PC-9 (cell line): ENCODE measurements around the gene VTA1. TPM values are rescaled to one million over a fixed set of nuclear protein-coding genes. Genes with fewer than 3 reads are reported as not detected.

Experiments
- BruUV-seq: library from RNA; stranded (reverse); fragments of 400-500 nt; replicated peaks from 2 replicates; lab custom pipeline; 2021; lab: Mats Ljungman, UMichigan
- CTCF ChIA-PET: fragments of 300-600 bp; sonication (Branson Sonifier 250); formaldehyde crosslinking; loops from one replicate; lab custom pipeline; 2022; ENCODE audit warnings: antibody characterized with exemption; lab: Charles Lee
- POLR2A ChIA-PET: fragments of 300-600 bp; sonication (Branson Sonifier 250); formaldehyde crosslinking; loops from one replicate; lab custom pipeline; 2022; ENCODE audit warnings: antibody characterized with exemption; ENCODE audit not compliant: unreplicated experiment; lab: Charles Lee
- DNase-seq, 2 experiments: peaks; one replicate each; pipeline versions ENCODE4 v3.0.0 to v3.0.0-alpha.2; 2015 to 2022; ENCODE audit warnings: mixed read lengths in 1 of 2
- H2AFZ ChIP-seq: fragments of 200-600 bp; sonication (generic); 2 replicates; pipeline ENCODE4 v1.8.1; 2017; ENCODE audit warnings: antibody characterized with exemption
- H3F3A ChIP-seq: fragments of 200-600 bp; sonication (generic); 2 replicates; pipeline ENCODE4 v1.8.1; 2017; ENCODE audit warnings: antibody characterized with exemption, mild to moderate bottlenecking, low read depth; ENCODE audit not compliant: insufficient read depth
- H3K27ac ChIP-seq: fragments of 200-600 bp; sonication (generic); 2 replicates; pipeline ENCODE4 v1.6.1; 2016; ENCODE audit warnings: mixed run types
- H3K27me3 ChIP-seq: fragments of 200-600 bp; sonication (generic); 2 replicates; pipeline ENCODE4 v1.6.1; 2016; ENCODE audit warnings: low read depth, mixed run types; ENCODE audit not compliant: insufficient read depth
- H3K36me3 ChIP-seq: fragments of 200-600 bp; sonication (generic); 2 replicates; pipeline ENCODE4 v1.6.1; 2016; ENCODE audit warnings: low read depth, mixed run types
- H3K4me1 ChIP-seq: fragments of 200-600 bp; sonication (generic); replicated peaks from 2 replicates; pipeline ENCODE4 v1.6.1; 2016; ENCODE audit warnings: mixed run types; ENCODE audit not compliant: insufficient read depth
- H3K4me2 ChIP-seq: fragments of 200-600 bp; sonication (generic); 2 replicates; pipeline ENCODE4 v1.6.1; 2017; ENCODE audit warnings: mixed run types
- H3K4me3 ChIP-seq: fragments of 200-600 bp; sonication (generic); 2 replicates; pipeline ENCODE4 v1.6.1; 2016; ENCODE audit warnings: mixed run types
- H3K79me2 ChIP-seq: fragments of 200-600 bp; sonication (generic); 2 replicates; pipeline ENCODE4 v1.6.1; 2017; ENCODE audit warnings: low read depth, mixed run types
- H3K9me2 ChIP-seq: fragments of 200-600 bp; sonication (generic); 2 replicates; pipeline ENCODE4 v1.8.1; 2017; ENCODE audit warnings: mild to moderate bottlenecking; ENCODE audit not compliant: insufficient read depth
- H3K9me3 ChIP-seq: fragments of 200-600 bp; sonication (generic); 2 replicates; pipeline ENCODE4 v1.8.1; 2016; ENCODE audit warnings: low read depth; ENCODE audit not compliant: insufficient read depth
- H4K20me1 ChIP-seq: fragments of 200-600 bp; sonication (generic); 2 replicates; pipeline ENCODE4 v1.8.1; 2017; ENCODE audit not compliant: insufficient read depth
- EZH2 ChIP-seq: fragments of 200-600 bp; sonication (generic); IDR thresholded peaks from 2 replicates; pipeline ENCODE4 v1.8.0; 2017; ENCODE audit warnings: antibody characterized with exemption, low read depth
- intact Hi-C: fragments of 100-400 bp; cut with micrococcal nuclease; formaldehyde crosslinking; loops from one replicate; pipeline ENCODE4 v1.10.0; 2022; ENCODE audit not compliant: unreplicated experiment
- total RNA-seq: library from RNA; stranded (reverse); gene quantifications from 2 replicates; pipeline ENCODE4 v1.2.3, GENCODE V29; 2021
- TF ChIP-seq, protein P1 (sequence below): fragments of 200-600 bp; sonication (generic); conservative IDR thresholded peaks from 2 replicates; pipeline ENCODE4 v1.6.1; 2017; ENCODE audit warnings: mixed run types, antibody characterized with exemption, mild to moderate bottlenecking, moderate library complexity

VTA1 gene
- total RNA-seq, 1 experiment from 2014 or later = 52.0 TPM

DNA sequence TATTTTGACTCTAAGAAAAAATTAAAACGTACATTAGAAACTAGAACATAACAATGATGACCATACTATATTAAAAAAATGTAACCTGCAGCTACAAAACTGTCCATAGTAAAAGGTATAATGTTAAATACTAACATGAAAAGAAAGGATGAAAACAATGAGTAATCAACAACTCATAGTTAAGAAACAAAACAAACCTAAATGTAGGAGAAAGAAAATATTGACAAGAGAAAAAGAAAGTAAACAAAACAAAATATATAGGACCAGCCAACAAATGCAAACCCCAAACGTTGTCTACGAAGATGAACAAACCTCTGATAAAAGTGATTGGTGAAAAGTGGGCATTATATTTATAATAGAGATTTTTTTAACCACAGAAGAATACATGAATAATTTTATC is 113.7 kb downstream of the VTA1 start:
- H3K4me3 ChIP-seq = no peak overlapping the region
- no peak overlapping the region for H3K4me2 ChIP-seq
- no peaks in the 10 kb centered on the region for H3K36me3 ChIP-seq
- ChIA-PET CTCF (no interaction called here), POLR2A (no interaction called here)
- no peaks in the 10 kb centered on the region for H3K9me2 ChIP-seq
- DNase-seq = no peak
- H3K79me2 ChIP-seq = no peaks in the 10 kb centered on the region
- no peaks in the 10 kb centered on the region for H3F3A ChIP-seq
- no peak overlapping the region for H2AFZ ChIP-seq
- H3K9me3 ChIP-seq = no peaks in the 10 kb centered on the region; the same call in 1 of the 2 replicates
- no peak for TF ChIP-seq EZH2
- TF ChIP-seq, protein P1, sequence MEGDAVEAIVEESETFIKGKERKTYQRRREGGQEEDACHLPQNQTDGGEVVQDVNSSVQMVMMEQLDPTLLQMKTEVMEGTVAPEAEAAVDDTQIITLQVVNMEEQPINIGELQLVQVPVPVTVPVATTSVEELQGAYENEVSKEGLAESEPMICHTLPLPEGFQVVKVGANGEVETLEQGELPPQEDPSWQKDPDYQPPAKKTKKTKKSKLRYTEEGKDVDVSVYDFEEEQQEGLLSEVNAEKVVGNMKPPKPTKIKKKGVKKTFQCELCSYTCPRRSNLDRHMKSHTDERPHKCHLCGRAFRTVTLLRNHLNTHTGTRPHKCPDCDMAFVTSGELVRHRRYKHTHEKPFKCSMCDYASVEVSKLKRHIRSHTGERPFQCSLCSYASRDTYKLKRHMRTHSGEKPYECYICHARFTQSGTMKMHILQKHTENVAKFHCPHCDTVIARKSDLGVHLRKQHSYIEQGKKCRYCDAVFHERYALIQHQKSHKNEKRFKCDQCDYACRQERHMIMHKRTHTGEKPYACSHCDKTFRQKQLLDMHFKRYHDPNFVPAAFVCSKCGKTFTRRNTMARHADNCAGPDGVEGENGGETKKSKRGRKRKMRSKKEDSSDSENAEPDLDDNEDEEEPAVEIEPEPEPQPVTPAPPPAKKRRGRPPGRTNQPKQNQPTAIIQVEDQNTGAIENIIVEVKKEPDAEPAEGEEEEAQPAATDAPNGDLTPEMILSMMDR = no peak
- H4K20me1 ChIP-seq = no peaks in the 10 kb centered on the region
- BruUV-seq = no TSS peak
- intact Hi-C loops = no loop called here
- no peaks in the 10 kb centered on the region for H3K27me3 ChIP-seq
- no peak overlapping the region for H3K27ac ChIP-seq
- H3K4me1 ChIP-seq = no peaks in the 10 kb centered on the region

DNA sequence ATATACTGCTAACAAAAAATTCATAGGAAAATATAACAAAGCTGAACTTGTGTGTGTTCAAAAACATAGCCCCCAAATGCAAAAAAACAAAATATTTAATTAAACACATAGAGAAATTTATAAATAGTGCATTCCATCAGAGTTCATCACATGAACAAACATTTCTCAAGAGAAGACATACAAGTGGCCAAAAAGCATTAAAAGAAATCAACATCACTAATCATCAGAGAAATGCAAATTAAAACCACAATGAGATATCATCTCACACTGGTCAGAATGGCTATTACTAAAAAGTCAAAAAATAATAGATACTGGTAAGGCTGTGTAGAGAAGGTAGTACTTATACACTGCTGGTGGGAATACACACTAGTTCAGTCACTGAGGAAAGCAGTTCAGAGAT is 115.2 kb downstream of the VTA1 start:
- no peak overlapping the region for H3K27ac ChIP-seq
- no TSS peak for BruUV-seq
- no peaks in the 10 kb centered on the region for H3K27me3 ChIP-seq
- DNase-seq = no peak
- H4K20me1 ChIP-seq = no peaks in the 10 kb centered on the region
- no peaks in the 10 kb centered on the region for H3K79me2 ChIP-seq
- no peak overlapping the region for H3K4me3 ChIP-seq
- TF ChIP-seq, protein P1 = no peak
- no peak for TF ChIP-seq EZH2
- CTCF ChIA-PET = no interaction called here
- no peak overlapping the region for H2AFZ ChIP-seq
- H3K9me3 ChIP-seq = no peaks in the 10 kb centered on the region; the same call in 1 of the 2 replicates
- H3K4me2 ChIP-seq = no peak overlapping the region
- intact Hi-C loops = no loop called here
- H3F3A ChIP-seq = no peaks in the 10 kb centered on the region
- H3K4me1 ChIP-seq = no peaks in the 10 kb centered on the region
- no peaks in the 10 kb centered on the region for H3K9me2 ChIP-seq
- POLR2A ChIA-PET = no interaction called here
- H3K36me3 ChIP-seq = no peaks in the 10 kb centered on the region

DNA sequence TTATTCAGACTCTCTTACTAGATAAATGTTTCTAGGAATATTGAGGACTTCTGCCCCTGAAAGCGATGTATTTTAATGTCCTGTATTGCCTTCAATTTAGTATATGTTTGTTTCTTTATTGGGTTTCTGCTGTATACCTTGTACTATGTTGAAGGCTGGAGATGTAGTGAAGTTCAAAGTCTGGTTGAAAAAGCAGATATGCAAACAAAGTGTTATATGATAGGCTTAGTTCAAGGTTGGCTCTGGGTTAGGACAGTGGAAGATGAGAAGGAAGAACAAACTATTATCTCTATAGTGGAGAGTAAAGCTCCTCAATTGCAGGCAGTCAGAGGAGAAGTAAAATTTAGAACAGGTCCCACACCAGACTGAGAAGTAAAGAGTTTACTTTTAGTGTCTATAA is 118.4 kb downstream of the VTA1 start:
- ChIA-PET POLR2A (no interaction called here), CTCF (no interaction called here)
- H3K4me1 ChIP-seq = no peaks in the 10 kb centered on the region
- no TSS peak for BruUV-seq
- no peaks in the 10 kb centered on the region for H3K36me3 ChIP-seq
- no peak overlapping the region for H3K27ac ChIP-seq
- H3K9me2 ChIP-seq = no peaks in the 10 kb centered on the region
- no peak overlapping the region for H3K4me3 ChIP-seq
- H3F3A ChIP-seq = no peaks in the 10 kb centered on the region
- H3K9me3 ChIP-seq = no peaks in the 10 kb centered on the region
- no peak for TF ChIP-seq EZH2
- TF ChIP-seq, protein P1 = no peak
- H3K79me2 ChIP-seq = no peaks in the 10 kb centered on the region
- no peak for DNase-seq
- no peaks in the 10 kb centered on the region for H3K27me3 ChIP-seq
- H2AFZ ChIP-seq = no peak overlapping the region
- H4K20me1 ChIP-seq = no peaks in the 10 kb centered on the region
- no peak overlapping the region for H3K4me2 ChIP-seq
- intact Hi-C loops = no loop called here
